OCI-LY7 (cell line): ENCODE measurements around the gene STEAP4.

Source experiments
- EZH2phosphoT487 ChIP-seq: fragments of 200-600 bp; sonication (generic); IDR thresholded peaks from 2 replicates; pipeline ENCODE4 v1.6.1; 2018; ENCODE audit warnings: low read depth, borderline replicate concordance, mild to moderate bottlenecking, mixed run types, antibody characterized with exemption, low read length, moderate library complexity, mixed read lengths
- TF ChIP-seq, protein P1 (sequence below): fragments of 200-600 bp; sonication (generic); conservative IDR thresholded peaks from 2 replicates; pipeline ENCODE4 v1.5.1; 2014; ENCODE audit warnings: mild to moderate bottlenecking, antibody characterized with exemption, low read length, moderate library complexity, mixed read lengths

DNA sequence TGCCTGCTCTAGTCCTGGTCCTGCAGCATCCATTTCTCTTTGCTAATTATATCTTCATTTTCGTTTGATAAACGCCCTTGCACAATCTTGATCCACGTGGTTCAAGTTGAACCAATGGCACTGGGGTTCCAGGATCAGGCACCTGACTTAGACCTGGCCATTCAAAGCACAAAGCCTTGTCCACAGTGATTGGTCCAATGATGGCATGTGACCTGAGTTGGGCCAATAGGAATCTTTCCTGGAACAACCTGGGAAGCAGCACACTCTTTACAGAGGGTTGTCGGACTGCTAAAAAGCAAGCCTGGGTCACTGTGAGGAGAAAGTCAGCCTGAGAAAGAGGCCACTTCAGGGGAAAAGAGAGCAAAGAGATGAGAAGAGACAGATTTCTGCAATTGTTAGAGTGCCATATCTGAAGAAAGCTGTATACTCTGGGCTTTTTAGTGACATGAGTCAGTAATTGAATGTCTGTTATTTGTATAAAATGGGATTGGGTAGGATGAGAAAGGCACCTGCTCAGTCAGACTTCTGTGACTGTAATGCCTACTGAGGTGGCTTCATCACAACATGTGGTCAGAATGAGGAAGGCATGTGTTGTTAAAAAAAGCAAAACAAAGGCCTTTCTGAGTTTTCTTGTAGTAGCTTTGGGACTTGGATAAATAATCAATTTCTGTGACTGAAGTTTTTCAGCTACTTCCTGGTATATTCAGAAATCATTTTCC is 4.4 kb upstream of the STEAP4 start:
- TF ChIP-seq, protein P1, sequence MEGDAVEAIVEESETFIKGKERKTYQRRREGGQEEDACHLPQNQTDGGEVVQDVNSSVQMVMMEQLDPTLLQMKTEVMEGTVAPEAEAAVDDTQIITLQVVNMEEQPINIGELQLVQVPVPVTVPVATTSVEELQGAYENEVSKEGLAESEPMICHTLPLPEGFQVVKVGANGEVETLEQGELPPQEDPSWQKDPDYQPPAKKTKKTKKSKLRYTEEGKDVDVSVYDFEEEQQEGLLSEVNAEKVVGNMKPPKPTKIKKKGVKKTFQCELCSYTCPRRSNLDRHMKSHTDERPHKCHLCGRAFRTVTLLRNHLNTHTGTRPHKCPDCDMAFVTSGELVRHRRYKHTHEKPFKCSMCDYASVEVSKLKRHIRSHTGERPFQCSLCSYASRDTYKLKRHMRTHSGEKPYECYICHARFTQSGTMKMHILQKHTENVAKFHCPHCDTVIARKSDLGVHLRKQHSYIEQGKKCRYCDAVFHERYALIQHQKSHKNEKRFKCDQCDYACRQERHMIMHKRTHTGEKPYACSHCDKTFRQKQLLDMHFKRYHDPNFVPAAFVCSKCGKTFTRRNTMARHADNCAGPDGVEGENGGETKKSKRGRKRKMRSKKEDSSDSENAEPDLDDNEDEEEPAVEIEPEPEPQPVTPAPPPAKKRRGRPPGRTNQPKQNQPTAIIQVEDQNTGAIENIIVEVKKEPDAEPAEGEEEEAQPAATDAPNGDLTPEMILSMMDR: no peak
- TF ChIP-seq EZH2phosphoT487: no peak
